Neural crest cell (in vitro differentiated cells): ENCODE data around the gene PTPRG. TPM values are rescaled to one million over a fixed set of nuclear protein-coding genes. Genes with fewer than 3 reads are reported as not detected.

Source experiments
- DNase-seq: peaks from one replicate; pipeline ENCODE4 v3.0.0; 2021; ENCODE audit warnings: low read depth, mixed read lengths, low spot score
- H3K27ac Mint-ChIP-seq: one replicate; pipeline ENCODE4 v1.8.0; 2021; ENCODE audit warnings: mild to moderate bottlenecking, mixed read lengths; ENCODE audit not compliant: unreplicated experiment
- H3K27me3 Mint-ChIP-seq: 2 replicates; pipeline ENCODE4 v1.8.0; 2021; ENCODE audit warnings: low read depth, mild to moderate bottlenecking, mixed read lengths
- H3K36me3 Mint-ChIP-seq: 2 replicates; pipeline ENCODE4 v1.8.0; 2021; ENCODE audit warnings: low read depth, mild to moderate bottlenecking, mixed read lengths
- H3K4me1 Mint-ChIP-seq: 2 replicates; pipeline ENCODE4 v1.8.0; 2021; ENCODE audit warnings: mixed read lengths
- H3K4me3 Mint-ChIP-seq: one replicate; pipeline ENCODE4 v1.8.0; 2021; ENCODE audit warnings: mild to moderate bottlenecking, mixed read lengths
- H3K9me3 Mint-ChIP-seq: 2 replicates; pipeline ENCODE4 v1.8.0; 2021; ENCODE audit warnings: mixed read lengths
- CTCF ChIP-seq: fragments of 200-600 bp; sonication (generic); conservative IDR thresholded peaks from 2 replicates; pipeline ENCODE4 v1.5.0; 2021; ENCODE audit warnings: antibody characterized with exemption, mild to moderate bottlenecking
- total RNA-seq: library from RNA; stranded (reverse); gene quantifications from 2 replicates; pipeline ENCODE4 v1.2.1, GENCODE V29; 2021

Gene PTPRG
- total RNA-seq, 1 donor from 2014 or later = 41.2 TPM

- Mint-ChIP-seq H3K27me3 (no peaks in the 10 kb centered on the region), H3K9me3 (no peaks in the 10 kb centered on the region), H3K36me3 (peaks cover 10% of the 10 kb centered on the region), H3K27ac (no peak overlapping the region), H3K4me3 (no peak overlapping the region), H3K4me1 (no peaks in the 10 kb centered on the region)
- TF ChIP-seq CTCF = no peak
- no peak for DNase-seq
Measured at GRCh38 chr3:62277450-62277849, 716.1 kb downstream of the PTPRG start.

- H3K4me3 Mint-ChIP-seq = no peak overlapping the region
- no peaks in the 10 kb centered on the region for H3K4me1 Mint-ChIP-seq
- no peak for TF ChIP-seq CTCF
- H3K9me3 Mint-ChIP-seq = no peaks in the 10 kb centered on the region
- H3K36me3 Mint-ChIP-seq = peaks cover 10% of the 10 kb centered on the region
- H3K27ac Mint-ChIP-seq = no peak overlapping the region
- no peak for DNase-seq
- no peaks in the 10 kb centered on the region for H3K27me3 Mint-ChIP-seq
Measured at GRCh38 chr3:62277986-62278385, 716.6 kb downstream of the PTPRG start.

DNA sequence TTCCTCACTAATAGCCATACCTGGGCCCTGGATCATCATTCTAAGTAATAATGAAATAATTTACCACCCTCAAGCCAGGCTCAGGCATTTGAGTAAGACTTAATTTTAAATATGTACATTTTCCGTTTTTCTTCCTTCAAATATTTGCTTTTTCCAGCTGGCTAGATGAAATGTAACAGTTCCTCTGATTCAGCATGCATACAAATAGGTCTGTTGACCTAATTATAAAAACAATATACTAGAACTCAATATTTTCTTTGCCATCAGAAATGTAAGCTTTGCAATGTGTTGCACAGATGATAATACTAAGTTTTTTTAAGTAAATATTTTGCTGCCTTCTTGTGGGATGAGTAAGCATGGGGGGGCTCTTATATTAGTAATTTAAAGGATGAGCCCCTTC is 720.4 kb downstream of the PTPRG start:
- Mint-ChIP-seq H3K27me3 (no peaks in the 10 kb centered on the region), H3K9me3 (no peaks in the 10 kb centered on the region), H3K27ac (no peak overlapping the region), H3K36me3 (peaks cover 10% of the 10 kb centered on the region), H3K4me3 (no peak overlapping the region), H3K4me1 (no peaks in the 10 kb centered on the region)
- TF ChIP-seq CTCF = no peak
- DNase-seq = no peak

GRCh38 chr3:62284442-62284841 is 723.1 kb downstream of the PTPRG start:
- Mint-ChIP-seq H3K27ac (no peak overlapping the region), H3K27me3 (no peaks in the 10 kb centered on the region), H3K9me3 (no peaks in the 10 kb centered on the region), H3K36me3 (peaks cover 3% of the 10 kb centered on the region), H3K4me3 (no peak overlapping the region), H3K4me1 (no peaks in the 10 kb centered on the region)
- DNase-seq = no peak
- no peak for TF ChIP-seq CTCF

GRCh38 chr3:62287392-62287927 is 726.1 kb downstream of the PTPRG start:
- Mint-ChIP-seq H3K27ac (no peak overlapping the region), H3K4me3 (no peak overlapping the region), H3K27me3 (no peaks in the 10 kb centered on the region), H3K9me3 (no peaks in the 10 kb centered on the region), H3K36me3 (peaks cover 5% of the 10 kb centered on the region), H3K4me1 (no peaks in the 10 kb centered on the region)
- TF ChIP-seq CTCF = no peak
- no peak for DNase-seq

DNA sequence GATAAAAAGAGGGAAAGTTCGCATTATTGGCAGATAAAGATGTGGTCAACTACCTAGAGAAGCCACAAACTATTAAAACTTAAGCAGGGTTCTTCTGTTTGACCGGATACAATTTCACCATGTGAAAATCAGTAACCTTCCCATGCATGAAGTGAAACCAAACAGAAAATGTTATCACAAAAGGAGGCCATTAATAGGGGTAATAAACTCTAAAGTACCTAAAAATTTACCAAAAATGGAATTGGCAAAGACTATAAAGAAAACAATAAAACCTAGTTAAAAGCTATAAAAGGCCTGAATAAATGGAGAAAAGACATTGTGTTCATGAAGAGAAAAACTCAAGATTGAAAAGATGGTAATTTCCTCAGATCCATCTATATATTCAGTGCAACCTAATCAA is 728.6 kb downstream of the PTPRG start:
- H3K36me3 Mint-ChIP-seq = peaks cover 5% of the 10 kb centered on the region
- H3K27me3 Mint-ChIP-seq = no peaks in the 10 kb centered on the region
- no peak for TF ChIP-seq CTCF
- H3K27ac Mint-ChIP-seq = no peak overlapping the region
- H3K4me1 Mint-ChIP-seq = no peaks in the 10 kb centered on the region
- no peak for DNase-seq
- H3K9me3 Mint-ChIP-seq = no peaks in the 10 kb centered on the region
- H3K4me3 Mint-ChIP-seq = no peak overlapping the region
